HEK293 (cell line): Measurements from ENCODE around the gene PIK3C2G.
A peak's percentile ranks its signal among the peaks of the same experiment; 100 is the strongest.

Experiments
- CTCF ChIA-PET: fragments of 350-600 bp; formaldehyde crosslinking; extraction: SDS; loops from one replicate; lab custom pipeline; 2021; ENCODE audit warnings: antibody characterized with exemption; lab: Yijun Ruan, JAX
- POLR2A ChIA-PET: fragments of 300-600 bp; formaldehyde crosslinking; extraction: SDS; loops from one replicate; lab custom pipeline; 2020; ENCODE audit warnings: antibody characterized with exemption, inconsistent platforms; lab: Yijun Ruan, JAX
- H3K27ac ChIP-seq: fragments of 200-500 bp; sonication (Bioruptor generic); 2 replicates; pipeline ENCODE4 v1.5.1; 2014; ENCODE audit warnings: low read depth, low read length, control low read depth, inconsistent platforms; ENCODE audit errors: extremely low read depth
- H3K36me3 ChIP-seq, 2 experiments: fragments of 200-500 bp in 1 of 2; sonication (Bioruptor generic) in 1 of 2; 1 replicate in 1 of 2; 2 replicates in 1 of 2; pipeline ENCODE4 v1.5.1; 2014 to 2017; ENCODE audit warnings: inconsistent platforms in 2 of 2, low read length in 2 of 2; ENCODE audit not compliant: control insufficient read depth in 2 of 2, insufficient read depth in 1 of 2
- H3K4me1 ChIP-seq: fragments of 200-500 bp; sonication (Bioruptor generic); 2 replicates; pipeline ENCODE4 v1.5.1; 2014; ENCODE audit warnings: mild to moderate bottlenecking, low read length, inconsistent platforms; ENCODE audit not compliant: control insufficient read depth, insufficient read depth
- H3K4me3 ChIP-seq: 2 replicates; pipeline ENCODE4 v1.5.1; 2011; ENCODE audit warnings: low read depth, mild to moderate bottlenecking, control low read depth, low read length, moderate library complexity
- H3K9me3 ChIP-seq: fragments of 200-500 bp; sonication (Bioruptor generic); 2 replicates; pipeline ENCODE4 v1.5.1; 2014; ENCODE audit warnings: low read depth, low read length, inconsistent platforms; ENCODE audit not compliant: control insufficient read depth, insufficient read depth
- AEBP2 ChIP-seq: fragments of 450-650 bp; formaldehyde crosslinking; IDR thresholded peaks from 2 replicates; pipeline ENCODE4 v1.5.1; 2016; ENCODE audit warnings: missing biosample characterization, missing genetic modification characterization, borderline replicate concordance
- FEZF1 ChIP-seq: fragments of 450-650 bp; formaldehyde crosslinking; IDR thresholded peaks from 2 replicates; pipeline ENCODE4 v1.5.1; 2016; ENCODE audit warnings: missing biosample characterization, missing genetic modification characterization
- IKZF3 ChIP-seq: fragments of 450-650 bp; IDR thresholded peaks from 2 replicates; pipeline ENCODE4 v1.5.0; 2018; ENCODE audit warnings: missing biosample characterization, mild to moderate bottlenecking, missing genetic modification characterization, moderate library complexity
- KLF7 ChIP-seq: fragments of 450-650 bp; formaldehyde crosslinking; IDR thresholded peaks from 2 replicates; pipeline ENCODE4 v1.5.1; 2016; ENCODE audit warnings: missing biosample characterization, missing genetic modification characterization, borderline replicate concordance
- KLF8 ChIP-seq: fragments of 450-650 bp; formaldehyde crosslinking; IDR thresholded peaks from 2 replicates; pipeline ENCODE4 v1.5.1; 2016; ENCODE audit warnings: missing biosample characterization, missing genetic modification characterization
- PRDM1 ChIP-seq: fragments of 450-650 bp; formaldehyde crosslinking; IDR thresholded peaks from 2 replicates; pipeline ENCODE4; 2016; ENCODE audit warnings: missing biosample characterization, missing genetic modification characterization
- SALL2 ChIP-seq: fragments of 450-650 bp; formaldehyde crosslinking; IDR thresholded peaks from 2 replicates; pipeline ENCODE4 v1.5.0; 2017; ENCODE audit warnings: missing biosample characterization, mild to moderate bottlenecking, missing genetic modification characterization, borderline replicate concordance
- TCF7L2 ChIP-seq: IDR thresholded peaks from 2 replicates; pipeline ENCODE4 v1.6.1; 2011; ENCODE audit warnings: low read depth, mild to moderate bottlenecking, inconsistent platforms, low read length, moderate library complexity, borderline replicate concordance
- ZNF138 ChIP-seq: fragments of 450-650 bp; formaldehyde crosslinking; IDR thresholded peaks from 2 replicates; pipeline ENCODE4 v1.5.1; 2016; ENCODE audit warnings: missing biosample characterization, missing genetic modification characterization, borderline replicate concordance
- ZNF175 ChIP-seq: fragments of 450-650 bp; formaldehyde crosslinking; IDR thresholded peaks from 2 replicates; pipeline ENCODE4 v1.5.1; 2016; ENCODE audit warnings: missing biosample characterization, missing genetic modification characterization
- ZNF211 ChIP-seq: fragments of 450-650 bp; formaldehyde crosslinking; IDR thresholded peaks from 2 replicates; pipeline ENCODE4 v1.5.1; 2016; ENCODE audit warnings: low read depth, missing biosample characterization, missing genetic modification characterization
- ZNF214 ChIP-seq: fragments of 450-650 bp; formaldehyde crosslinking; IDR thresholded peaks from 2 replicates; pipeline ENCODE4 v1.5.1; 2017; ENCODE audit warnings: missing biosample characterization, mild to moderate bottlenecking, missing genetic modification characterization, borderline replicate concordance
- ZNF280C ChIP-seq: fragments of 450-650 bp; formaldehyde crosslinking; IDR thresholded peaks from 2 replicates; pipeline ENCODE4 v1.5.1; 2016; ENCODE audit warnings: missing biosample characterization, missing genetic modification characterization
- ZNF324 ChIP-seq: fragments of 450-650 bp; formaldehyde crosslinking; IDR thresholded peaks from 2 replicates; pipeline ENCODE4 v1.5.1; 2016; ENCODE audit warnings: missing biosample characterization, missing genetic modification characterization
- ZNF416 ChIP-seq: fragments of 450-650 bp; formaldehyde crosslinking; IDR thresholded peaks from 2 replicates; pipeline ENCODE4 v1.5.1; 2016; ENCODE audit warnings: missing biosample characterization, missing genetic modification characterization
- ZNF501 ChIP-seq: fragments of 450-650 bp; formaldehyde crosslinking; IDR thresholded peaks from 2 replicates; pipeline ENCODE4 v1.5.1; 2016; ENCODE audit warnings: missing biosample characterization, missing genetic modification characterization
- ZNF76 ChIP-seq: fragments of 450-650 bp; formaldehyde crosslinking; IDR thresholded peaks from 2 replicates; pipeline ENCODE4; 2016; ENCODE audit warnings: low read depth, missing biosample characterization, missing genetic modification characterization, borderline replicate concordance
- ZNF837 ChIP-seq: fragments of 450-650 bp; formaldehyde crosslinking; IDR thresholded peaks from 2 replicates; pipeline ENCODE4 v1.5.1; 2016; ENCODE audit warnings: missing biosample characterization, missing genetic modification characterization
- TF ChIP-seq, protein P1 (sequence below): fragments of 450-650 bp; formaldehyde crosslinking; IDR thresholded peaks from 2 replicates; pipeline ENCODE4 v1.5.1; 2016; ENCODE audit warnings: missing biosample characterization, missing genetic modification characterization
- TF ChIP-seq, protein P2 (sequence below): IDR thresholded peaks from 2 replicates; pipeline ENCODE4 v1.6.1; 2011; ENCODE audit warnings: mild to moderate bottlenecking, low read depth, low read length, borderline replicate concordance

The PIK3C2G gene

GRCh38 chr12:18655351-18655750 lies 394.0 kb downstream of the PIK3C2G start (continued):
- TF ChIP-seq ZNF280C (tag by site-specific recombination) (no peak), AEBP2 (tag by site-specific recombination) (no peak), FEZF1 (no peak), KLF8 (tag by site-specific recombination) (no peak)
- TF ChIP-seq, all 188 proteins: peak for 0

- ChIA-PET POLR2A (no interaction called here), CTCF (no interaction called here)
- Histone ChIP-seq H3K36me3 (no peaks in the 10 kb centered on the region), H3K27ac (no peak overlapping the region), H3K9me3 (no peaks in the 10 kb centered on the region), H3K4me1 (no peaks in the 10 kb centered on the region), H3K4me3 (no peak overlapping the region)
- TF ChIP-seq TCF7L2 (peak; percentile 60; the same call in 1 of the 2 replicates), ZNF76 (no peak), KLF7 (tag by site-specific recombination) (no peak), IKZF3 (tag by site-specific recombination) (no peak)
- TF ChIP-seq, protein P1, sequence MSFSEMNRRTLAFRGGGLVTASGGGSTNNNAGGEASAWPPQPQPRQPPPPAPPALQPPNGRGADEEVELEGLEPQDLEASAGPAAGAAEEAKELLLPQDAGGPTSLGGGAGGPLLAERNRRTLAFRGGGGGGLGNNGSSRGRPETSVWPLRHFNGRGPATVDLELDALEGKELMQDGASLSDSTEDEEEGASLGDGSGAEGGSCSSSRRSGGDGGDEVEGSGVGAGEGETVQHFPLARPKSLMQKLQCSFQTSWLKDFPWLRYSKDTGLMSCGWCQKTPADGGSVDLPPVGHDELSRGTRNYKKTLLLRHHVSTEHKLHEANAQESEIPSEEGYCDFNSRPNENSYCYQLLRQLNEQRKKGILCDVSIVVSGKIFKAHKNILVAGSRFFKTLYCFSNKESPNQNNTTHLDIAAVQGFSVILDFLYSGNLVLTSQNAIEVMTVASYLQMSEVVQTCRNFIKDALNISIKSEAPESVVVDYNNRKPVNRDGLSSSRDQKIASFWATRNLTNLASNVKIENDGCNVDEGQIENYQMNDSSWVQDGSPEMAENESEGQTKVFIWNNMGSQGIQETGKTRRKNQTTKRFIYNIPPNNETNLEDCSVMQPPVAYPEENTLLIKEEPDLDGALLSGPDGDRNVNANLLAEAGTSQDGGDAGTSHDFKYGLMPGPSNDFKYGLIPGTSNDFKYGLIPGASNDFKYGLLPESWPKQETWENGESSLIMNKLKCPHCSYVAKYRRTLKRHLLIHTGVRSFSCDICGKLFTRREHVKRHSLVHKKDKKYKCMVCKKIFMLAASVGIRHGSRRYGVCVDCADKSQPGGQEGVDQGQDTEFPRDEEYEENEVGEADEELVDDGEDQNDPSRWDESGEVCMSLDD = no peak
Observed at GRCh38 chr12:18658179-18658578, 396.9 kb downstream of the PIK3C2G start.

DNA sequence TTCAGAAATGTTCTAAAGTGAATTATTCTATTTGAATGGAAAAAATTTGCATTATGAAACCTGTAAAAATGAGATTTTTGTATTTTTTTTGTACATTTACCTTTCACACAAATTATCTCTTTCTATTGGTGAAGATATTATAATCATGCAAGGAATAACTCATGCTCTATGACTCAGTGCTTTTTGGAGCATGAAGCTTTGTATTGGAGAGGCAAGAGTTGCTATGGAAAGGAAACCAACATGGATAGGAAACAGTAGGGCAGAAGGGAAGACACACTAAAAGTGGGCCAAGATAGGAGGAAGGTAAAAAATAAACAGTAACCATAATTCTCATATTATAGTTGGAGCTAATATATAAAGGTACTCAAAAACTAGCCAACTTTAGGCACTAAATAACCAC lies 397.5 kb downstream of the PIK3C2G start:
- CTCF ChIA-PET = no interaction called here
- no peak for TF ChIP-seq ZNF175
- TF ChIP-seq ZNF138 (tag by site-specific recombination) = no peak
- TF ChIP-seq, protein P2, sequence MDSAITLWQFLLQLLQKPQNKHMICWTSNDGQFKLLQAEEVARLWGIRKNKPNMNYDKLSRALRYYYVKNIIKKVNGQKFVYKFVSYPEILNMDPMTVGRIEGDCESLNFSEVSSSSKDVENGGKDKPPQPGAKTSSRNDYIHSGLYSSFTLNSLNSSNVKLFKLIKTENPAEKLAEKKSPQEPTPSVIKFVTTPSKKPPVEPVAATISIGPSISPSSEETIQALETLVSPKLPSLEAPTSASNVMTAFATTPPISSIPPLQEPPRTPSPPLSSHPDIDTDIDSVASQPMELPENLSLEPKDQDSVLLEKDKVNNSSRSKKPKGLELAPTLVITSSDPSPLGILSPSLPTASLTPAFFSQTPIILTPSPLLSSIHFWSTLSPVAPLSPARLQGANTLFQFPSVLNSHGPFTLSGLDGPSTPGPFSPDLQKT = no peak
- no peaks in the 10 kb centered on the region for H3K4me1 ChIP-seq
- H3K36me3 ChIP-seq = no peaks in the 10 kb centered on the region
- no peaks in the 10 kb centered on the region for H3K9me3 ChIP-seq
- no peak overlapping the region for H3K4me3 ChIP-seq
- no peak overlapping the region for H3K27ac ChIP-seq
- POLR2A ChIA-PET = no interaction called here

DNA sequence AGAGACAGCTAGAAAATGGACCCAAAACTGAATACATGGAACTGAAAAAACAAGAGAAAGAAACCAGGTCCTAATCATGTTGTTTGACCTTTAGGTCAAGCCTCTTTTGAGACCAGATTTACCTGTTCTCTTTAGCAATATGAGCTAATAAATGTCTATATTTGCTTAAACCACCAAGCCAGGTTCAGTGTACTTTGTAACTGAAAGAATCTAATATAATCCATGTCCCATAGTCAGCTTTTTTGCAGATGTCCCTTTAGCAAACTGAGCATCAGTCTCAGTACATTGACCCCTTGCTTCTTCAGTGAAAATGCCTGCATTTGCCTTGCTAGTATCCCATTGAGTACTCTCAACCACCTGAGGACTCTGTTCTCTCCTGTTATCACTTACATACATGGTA lies 414.8 kb downstream of the PIK3C2G start:
- Histone ChIP-seq H3K36me3 (no peaks in the 10 kb centered on the region), H3K27ac (no peak overlapping the region), H3K4me3 (no peak overlapping the region), H3K9me3 (no peaks in the 10 kb centered on the region), H3K4me1 (no peaks in the 10 kb centered on the region)
- TF ChIP-seq PRDM1 (tag by site-specific recombination) (no peak), ZNF214 (tag by site-specific recombination) (no peak), SALL2 (tag by site-specific recombination) (no peak), ZNF501 (tag by site-specific recombination) (no peak), ZNF416 (tag by site-specific recombination) (no peak), ZNF211 (tag by site-specific recombination) (no peak), ZNF324 (no peak), ZNF837 (tag by site-specific recombination) (no peak)
- POLR2A ChIA-PET = no interaction called here
- CTCF ChIA-PET = no interaction called here
